K562 (cell line): ENCODE data around the gene ADAMTSL3. TPM values are rescaled to one million over a fixed set of nuclear protein-coding genes. Genes with fewer than 3 reads are reported as not detected.

ENCODE experiments used
- ATAC-seq: fragments of 200-7000 bp; cut with Tn5 transposase; 3 replicates; pipeline ENCODE4 v1.9.1; 2020; ENCODE audit warnings: moderate library complexity
- BruUV-seq: library from RNA; stranded (reverse); fragments of 400-500 nt; replicated peaks from 2 replicates; lab custom pipeline; 2021; lab: Mats Ljungman, UMichigan
- CTCF ChIA-PET: fragments of 300-600 bp; formaldehyde crosslinking; extraction: SDS; loops from one replicate; lab custom pipeline; 2021; ENCODE audit warnings: low intra/inter-chr PET ratio; lab: Yijun Ruan, JAX
- POLR2A ChIA-PET: fragments of 300-600, 350-650 bp; sonication (Branson Sonifier 250); formaldehyde crosslinking; extraction: SDS; loops from one replicate; lab custom pipeline; 2021; ENCODE audit warnings: antibody characterized with exemption, inconsistent platforms; lab: Yijun Ruan, JAX
- DNase-seq, 4 experiments: peaks; one replicate each; pipeline versions ENCODE4 v3.0.0 to v3.0.0-alpha.2; 2011 to 2018; ENCODE audit warnings: low spot score in 3 of 4, mixed read lengths in 3 of 4; ENCODE audit errors: extremely low read depth in 1 of 4
- FAIRE-seq: peaks from 2 replicates; lab custom pipeline; 2011; peaks lifted over from hg19 to GRCh38; lab: Jason Lieb, UNC
- H2AFZ ChIP-seq: 2 replicates; pipeline ENCODE4 v1.6.0; 2011; ENCODE audit warnings: low read depth, low read length, control low read depth, inconsistent platforms
- H3K27ac ChIP-seq: fragments of 200-600 bp; 3 replicates; pipeline ENCODE4 v1.8.0; 2011; ENCODE audit warnings: low read depth, mild to moderate bottlenecking, control low read depth, inconsistent platforms, low read length, moderate library complexity, mixed read lengths; ENCODE audit errors: extremely low read depth
- H3K27me3 ChIP-seq, 2 experiments: fragments of 300-600 bp in 1 of 2; 2 replicates in 1 of 2; 3 replicates in 1 of 2; pipeline versions ENCODE4 v1.6.0 to v1.8.0; 2011; ENCODE audit warnings: inconsistent platforms in 2 of 2, low read length in 2 of 2, mild to moderate bottlenecking in 1 of 2, mixed read lengths in 1 of 2, moderate library complexity in 1 of 2; ENCODE audit not compliant: control insufficient read depth in 2 of 2, insufficient read depth in 2 of 2
- H3K36me3 ChIP-seq: fragments of 300-600 bp; 3 replicates; pipeline ENCODE4 v1.8.0; 2011; ENCODE audit warnings: mild to moderate bottlenecking, low read length, inconsistent platforms; ENCODE audit not compliant: control insufficient read depth, insufficient read depth
- H3K4me1 ChIP-seq, 2 experiments: fragments of 200-600 bp in 1 of 2; replicated peaks in 1 of 2; 2 replicates in 1 of 2; 3 replicates in 1 of 2; pipeline versions ENCODE4 v1.5.1 to v1.8.0; 2011; ENCODE audit warnings: inconsistent platforms in 2 of 2, low read length in 2 of 2, mild to moderate bottlenecking in 1 of 2, mixed read lengths in 1 of 2, moderate library complexity in 1 of 2; ENCODE audit not compliant: control insufficient read depth in 2 of 2, insufficient read depth in 2 of 2
- H3K4me2 ChIP-seq: 2 replicates; pipeline ENCODE4 v1.6.1; 2011; ENCODE audit warnings: low read length, control low read depth, inconsistent platforms, mixed read lengths; ENCODE audit not compliant: insufficient read depth
- H3K4me3 ChIP-seq: fragments of 200-600 bp; sonication (generic), shearing (Covaris generic); 2 replicates; pipeline ENCODE4 v1.5.1; 2016; ENCODE audit warnings: control low read depth, inconsistent platforms
- H3K79me2 ChIP-seq: fragments of 200-600 bp; 3 replicates; pipeline ENCODE4 v1.8.0; 2011; ENCODE audit warnings: low read length, inconsistent platforms; ENCODE audit not compliant: control insufficient read depth, insufficient read depth
- H3K9ac ChIP-seq, 2 experiments: 2 replicates each; pipeline versions ENCODE4 v1.6.0 to v1.6.1; 2011; ENCODE audit warnings: low read depth in 2 of 2, low read length in 2 of 2, control low read depth in 1 of 2, inconsistent platforms in 1 of 2, mild to moderate bottlenecking in 1 of 2, mixed read lengths in 1 of 2; ENCODE audit not compliant: insufficient read depth in 1 of 2
- H3K9me1 ChIP-seq: one replicate; pipeline ENCODE4 v1.6.0; 2011; ENCODE audit warnings: inconsistent platforms, mild to moderate bottlenecking, low read length, moderate library complexity; ENCODE audit not compliant: control insufficient read depth, insufficient read depth
- H3K9me3 ChIP-seq: replicated peaks from 2 replicates; pipeline ENCODE4 v1.5.1; 2011; ENCODE audit warnings: low read depth, low read length, inconsistent platforms; ENCODE audit not compliant: control insufficient read depth, insufficient read depth
- H4K20me1 ChIP-seq: replicated peaks from 2 replicates; pipeline ENCODE4 v1.6.1; 2011; ENCODE audit warnings: low read length, inconsistent platforms, mixed read lengths; ENCODE audit not compliant: control insufficient read depth, insufficient read depth
- CREB3 ChIP-seq: fragments of 450-650 bp; conservative IDR thresholded peaks from 2 replicates; pipeline ENCODE4 v1.6.1; 2016; ENCODE audit warnings: missing genetic modification characterization, low read depth, mild to moderate bottlenecking, missing compliant biosample characterization, moderate library complexity
- DPF2 ChIP-seq: fragments of 450-650 bp; IDR thresholded peaks from 2 replicates; pipeline ENCODE4 v1.6.1; 2016
- GABPB2 ChIP-seq: fragments of 250-450 bp; sonication (Bioruptor Pico); conservative IDR thresholded peaks from 2 replicates; pipeline ENCODE4 v1.5.1; 2021; ENCODE audit warnings: mild to moderate bottlenecking
- MEF2D ChIP-seq: conservative IDR thresholded peaks from 2 replicates; pipeline ENCODE4 v1.6.1; 2016; ENCODE audit warnings: low read depth, missing genetic modification characterization, missing compliant biosample characterization
- PBX2 ChIP-seq, 2 experiments: IDR thresholded peaks in 1 of 2; conservative IDR thresholded peaks in 1 of 2; 2 replicates each; pipeline ENCODE4 v1.6.1; 2016; ENCODE audit warnings: low read depth in 2 of 2, mild to moderate bottlenecking in 1 of 2, missing compliant biosample characterization in 1 of 2, missing genetic modification characterization in 1 of 2, moderate library complexity in 1 of 2
- PHB ChIP-seq: fragments of 250-450 bp; sonication (Bioruptor Pico); IDR thresholded peaks from 2 replicates; pipeline ENCODE4 v1.5.0; 2021
- POLR2B ChIP-seq: fragments of 450-650 bp; IDR thresholded peaks from 2 replicates; pipeline ENCODE4 v1.6.1; 2018; ENCODE audit warnings: low read depth; ENCODE audit not compliant: partially characterized antibody
- RNF2 ChIP-seq: sonication (generic); IDR thresholded peaks from 2 replicates; pipeline ENCODE4 v1.6.1; 2016
- SIRT6 ChIP-seq: IDR thresholded peaks from one replicate; pipeline ENCODE4 v1.6.1; 2012; ENCODE audit warnings: low read depth, mild to moderate bottlenecking, control low read depth, inconsistent platforms, low read length, moderate library complexity
- SREBF1 ChIP-seq: fragments of 150-350 bp; IDR thresholded peaks from 2 replicates; pipeline ENCODE4 v1.6.1; 2014; ENCODE audit warnings: antibody characterized with exemption, low read depth, low read length, borderline replicate concordance
- ZBED1 ChIP-seq: IDR thresholded peaks from 2 replicates; pipeline ENCODE4 v1.6.1; 2014
- ZNF224 ChIP-seq: sonication (generic); formaldehyde crosslinking; IDR thresholded peaks from 2 replicates; pipeline ENCODE4 v1.8.0; 2022; ENCODE audit warnings: mild to moderate bottlenecking, missing genetic modification reagents
- ZNF586 ChIP-seq: fragments of 450-650 bp; formaldehyde crosslinking; conservative IDR thresholded peaks from 2 replicates; pipeline ENCODE4 v1.4.0; 2020; ENCODE audit warnings: mild to moderate bottlenecking, moderate library complexity
- ZNF699 ChIP-seq: fragments of 250-450 bp; sonication (Bioruptor Pico); IDR thresholded peaks from 2 replicates; pipeline ENCODE4 v1.8.0; 2021; ENCODE audit warnings: mild to moderate bottlenecking, moderate library complexity; ENCODE audit not compliant: insufficient replicate concordance
- in situ Hi-C: fragments of 300-500 bp; cut with MboI; formaldehyde crosslinking; loops from 4 replicates; pipeline ENCODE4 v1.15.0; 2018; ENCODE audit warnings: inconsistent platforms, mixed read lengths
- intact Hi-C: fragments of 100-400 bp; cut with micrococcal nuclease; formaldehyde crosslinking; loops from 2 replicates; pipeline ENCODE4 v1.14.2; 2022
- polyA plus RNA-seq, 8 experiments: library from polyadenylated mRNA; depleted of rRNA in 4 of 8; stranded (reverse) in 5 of 8; unstranded in 3 of 8; fragments of >200 nt; fragmentation: Nextera tagmentation in 2 of 8; fragmentation: Illumina TruSeq in 1 of 8; extraction: Ambion mirVana in 2 of 8; extraction: Trizol in 1 of 8; gene quantifications; 2 replicates each; pipeline versions ENCODE4 v1.2.1 to v1.2.3, GENCODE V29; 2011 to 2014; ENCODE audit warnings: inconsistent platforms in 1 of 8, missing spikeins in 1 of 8
- total RNA-seq, 7 experiments: library from RNA; depleted of rRNA in 6 of 7; stranded (reverse); fragments of >200 nt in 6 of 7; fragmentation: Illumina TruSeq in 2 of 7; extraction: Trizol in 2 of 7; gene quantifications; 2 replicates each; pipeline versions ENCODE4 v1.2.1 to v1.2.3, GENCODE V29; 2011 to 2021; ENCODE audit warnings: low replicate concordance in 1 of 7
- TF ChIP-seq, protein P1 (sequence below), 2 experiments: IDR thresholded peaks; 2 replicates each; pipeline ENCODE4 v1.6.1; 2011; ENCODE audit warnings: borderline replicate concordance in 1 of 2, control low read depth in 1 of 2, low read depth in 1 of 2, low read length in 1 of 2, mild to moderate bottlenecking in 1 of 2, mixed read lengths in 1 of 2, moderate library complexity in 1 of 2; ENCODE audit not compliant: insufficient read depth in 1 of 2, insufficient read length in 1 of 2, poor library complexity in 1 of 2, severe bottlenecking in 1 of 2; ENCODE audit errors: extremely low read depth in 1 of 2

Gene ADAMTSL3
- total and polyA plus RNA-seq, 9 of the 15 experiments (the other 6 are each of a cell fraction or from before 2014, with no cell fraction given) = 0.01 to 0.18 (median 0.07) TPM; not detected in 3

DNA sequence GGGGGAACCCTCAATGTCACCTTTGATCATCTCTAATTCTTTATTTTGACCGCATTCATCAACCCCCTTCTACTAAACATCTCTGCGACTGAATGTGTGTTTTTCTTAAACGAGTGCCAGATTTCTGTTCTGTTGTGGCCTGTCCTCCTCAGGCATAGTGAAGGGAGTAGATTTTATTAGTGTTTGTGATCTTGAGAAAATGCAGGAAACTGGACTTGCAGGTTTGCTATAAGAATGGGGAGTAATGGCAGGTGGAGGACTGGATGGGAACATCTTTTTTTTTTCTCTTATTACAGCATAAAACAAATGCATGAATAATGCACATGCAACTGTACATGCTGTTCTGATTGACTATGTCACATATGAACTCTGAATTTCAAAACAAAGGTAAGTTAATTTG is 59.3 kb downstream of the ADAMTSL3 start (continued):
- TF ChIP-seq SIRT6 (no peak), PHB (CRISPR knock-in tag) (no peak), PBX2 (CRISPR knock-in tag; IDR thresholded peaks at IDR 0.05; ENCODE audit: low read depth) (no peak), PBX2 (tag; conservative IDR thresholded peaks at IDR 0.05; ENCODE audit: low read depth) (no peak), ZNF586 (CRISPR knock-in tag) (no peak), ZNF699 (no peak)

DNA sequence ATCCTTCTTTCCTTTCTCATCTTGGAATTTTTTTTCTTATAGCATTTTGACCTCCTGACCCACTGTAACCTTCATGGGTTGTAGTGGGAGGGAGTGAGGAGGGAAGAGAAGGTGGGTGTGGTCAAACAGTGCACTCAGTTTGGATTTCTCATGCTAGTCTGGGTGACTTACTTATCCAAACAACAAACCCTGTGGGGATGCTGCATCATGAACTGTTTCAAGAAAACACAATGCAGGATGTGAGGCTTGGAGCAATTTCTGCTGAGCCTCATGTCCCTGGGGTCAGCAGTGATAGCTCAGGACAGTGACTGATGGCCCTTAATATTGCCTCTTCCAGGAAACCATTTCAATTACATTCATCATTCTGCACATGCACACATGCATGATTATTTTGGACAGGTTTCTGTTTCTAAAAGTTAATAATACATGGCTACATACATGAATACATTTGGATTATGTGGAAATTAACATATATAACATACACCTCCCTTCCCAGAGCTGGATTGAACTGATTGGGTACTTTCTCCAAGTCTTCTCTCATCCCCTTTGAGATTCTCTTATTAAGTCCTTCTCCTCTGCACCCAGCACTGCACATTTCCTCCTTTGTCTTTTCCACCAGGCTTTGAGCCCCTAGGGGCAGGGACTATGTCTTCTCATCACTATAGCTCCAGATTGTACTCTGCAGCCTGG is 61.2 kb downstream of the ADAMTSL3 start:
- no peaks in the 10 kb centered on the region for H3K4me1 ChIP-seq
- no peak for ATAC-seq
- no peaks in the 10 kb centered on the region for H3K79me2 ChIP-seq
- BruUV-seq = no TSS peak
- H3K4me3 ChIP-seq = no peak overlapping the region
- FAIRE-seq = no peak
- CTCF ChIA-PET = no interaction called here
- H3K27me3 ChIP-seq = no peaks in the 10 kb centered on the region; a peak in 1 of 5 replicates
- in situ Hi-C loops = no loop called here
- H3K9me1 ChIP-seq = no peaks in the 10 kb centered on the region
- no peaks in the 10 kb centered on the region for H3K36me3 ChIP-seq
- H2AFZ ChIP-seq = no peak overlapping the region
- H3K4me2 ChIP-seq = no peak overlapping the region
- no peaks in the 10 kb centered on the region for H3K9me3 ChIP-seq
- no peak overlapping the region for H3K27ac ChIP-seq
- H4K20me1 ChIP-seq = no peaks in the 10 kb centered on the region
- no peak for DNase-seq
- no peak overlapping the region for H3K9ac ChIP-seq
- intact Hi-C loops = no loop called here
- POLR2A ChIA-PET = interaction anchor here (1.2 kb wide), 1 partner anchor 65 kb away, joined by 3 read pairs; no protein-coding TSS in a partner anchor
- TF ChIP-seq ZNF224 (no peak), SREBF1 (no peak), POLR2B (no peak), MEF2D (tag) (no peak), ZNF699 (no peak), CREB3 (tag) (no peak), RNF2 (no peak), DPF2 (no peak), ZBED1 (no peak), GABPB2 (CRISPR knock-in tag) (no peak)
- TF ChIP-seq, protein P1, sequence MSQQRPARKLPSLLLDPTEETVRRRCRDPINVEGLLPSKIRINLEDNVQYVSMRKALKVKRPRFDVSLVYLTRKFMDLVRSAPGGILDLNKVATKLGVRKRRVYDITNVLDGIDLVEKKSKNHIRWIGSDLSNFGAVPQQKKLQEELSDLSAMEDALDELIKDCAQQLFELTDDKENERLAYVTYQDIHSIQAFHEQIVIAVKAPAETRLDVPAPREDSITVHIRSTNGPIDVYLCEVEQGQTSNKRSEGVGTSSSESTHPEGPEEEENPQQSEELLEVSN (IDR thresholded peaks at IDR 0.05; ENCODE audit: borderline replicate concordance in 1 of 2, extremely low read depth in 1 of 2, insufficient read depth in 1 of 2, insufficient read length in 1 of 2, low read depth in 1 of 2, low read length in 1 of 2, poor library complexity in 1 of 2, severe bottlenecking in 1 of 2) = no peak
